HL-60 (cell line): ENCODE data around the gene RNF225.

Experiments used
- DNase-seq, 2 experiments: peaks; one replicate each; pipeline ENCODE4 v3.0.0-alpha.2; 2010 to 2020; ENCODE audit warnings: low read depth in 1 of 2, low spot score in 1 of 2
- H3K27ac ChIP-seq: fragments of 250-450 bp; sonication (Bioruptor Pico); replicated peaks from 2 replicates; pipeline ENCODE4 v1.5.1; 2020; ENCODE audit warnings: mild to moderate bottlenecking, moderate library complexity
- H3K27me3 ChIP-seq: fragments of 250-450 bp; sonication (Bioruptor Pico); 2 replicates; pipeline ENCODE4 v1.5.1; 2021; ENCODE audit warnings: mild to moderate bottlenecking, moderate library complexity; ENCODE audit not compliant: insufficient read depth, poor library complexity, severe bottlenecking
- H3K4me3 ChIP-seq: replicated peaks from 2 replicates; pipeline ENCODE4 v1.5.1; 2011; ENCODE audit warnings: mild to moderate bottlenecking, control low read depth, low read length; ENCODE audit not compliant: insufficient read depth
- GABPA ChIP-seq: IDR thresholded peaks from 2 replicates; pipeline ENCODE4 v1.6.1; 2012; ENCODE audit warnings: low read depth
- POLR2AphosphoS5 ChIP-seq: IDR thresholded peaks from 2 replicates; pipeline ENCODE4 v1.6.1; 2012; ENCODE audit warnings: low read depth
- SPI1 ChIP-seq: IDR thresholded peaks from 2 replicates; pipeline ENCODE4 v1.6.1; 2012; ENCODE audit warnings: low read depth, mild to moderate bottlenecking, borderline replicate concordance
- TF ChIP-seq, protein P1 (sequence below): IDR thresholded peaks from one replicate; pipeline ENCODE4 v1.5.1; 2011; ENCODE audit warnings: low read length, control low read depth, inconsistent platforms; ENCODE audit not compliant: insufficient read depth
- TF ChIP-seq, protein P2 (sequence below): IDR thresholded peaks from 2 replicates; pipeline ENCODE4 v1.6.1; 2012; ENCODE audit warnings: low read depth; ENCODE audit not compliant: insufficient replicate concordance

Gene RNF225

DNA sequence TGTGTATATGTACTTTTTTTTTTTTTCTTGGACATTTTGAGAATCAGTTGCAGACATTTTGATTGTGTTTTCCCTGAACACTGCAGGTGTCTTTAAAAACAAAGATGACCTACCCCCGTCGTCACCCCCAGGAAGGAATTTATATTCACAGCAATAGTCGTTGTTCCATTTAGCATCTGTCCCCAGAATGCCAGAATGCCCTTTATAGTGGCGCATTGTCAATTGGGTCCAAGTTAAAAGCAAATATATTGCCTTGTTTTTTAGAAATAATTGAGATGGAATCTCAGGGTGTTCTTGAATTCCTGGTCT is 1.8 kb upstream of the RNF225 start:
- Histone ChIP-seq H3K4me3 (no peak overlapping the region), H3K27ac (no peak overlapping the region), H3K27me3 (no peaks in the 10 kb centered on the region)
- DNase-seq: no peak
- TF ChIP-seq SPI1 (no peak), GABPA (no peak), POLR2AphosphoS5 (no peak)
- TF ChIP-seq, protein P1, sequence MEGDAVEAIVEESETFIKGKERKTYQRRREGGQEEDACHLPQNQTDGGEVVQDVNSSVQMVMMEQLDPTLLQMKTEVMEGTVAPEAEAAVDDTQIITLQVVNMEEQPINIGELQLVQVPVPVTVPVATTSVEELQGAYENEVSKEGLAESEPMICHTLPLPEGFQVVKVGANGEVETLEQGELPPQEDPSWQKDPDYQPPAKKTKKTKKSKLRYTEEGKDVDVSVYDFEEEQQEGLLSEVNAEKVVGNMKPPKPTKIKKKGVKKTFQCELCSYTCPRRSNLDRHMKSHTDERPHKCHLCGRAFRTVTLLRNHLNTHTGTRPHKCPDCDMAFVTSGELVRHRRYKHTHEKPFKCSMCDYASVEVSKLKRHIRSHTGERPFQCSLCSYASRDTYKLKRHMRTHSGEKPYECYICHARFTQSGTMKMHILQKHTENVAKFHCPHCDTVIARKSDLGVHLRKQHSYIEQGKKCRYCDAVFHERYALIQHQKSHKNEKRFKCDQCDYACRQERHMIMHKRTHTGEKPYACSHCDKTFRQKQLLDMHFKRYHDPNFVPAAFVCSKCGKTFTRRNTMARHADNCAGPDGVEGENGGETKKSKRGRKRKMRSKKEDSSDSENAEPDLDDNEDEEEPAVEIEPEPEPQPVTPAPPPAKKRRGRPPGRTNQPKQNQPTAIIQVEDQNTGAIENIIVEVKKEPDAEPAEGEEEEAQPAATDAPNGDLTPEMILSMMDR: no peak
- TF ChIP-seq, protein P2, sequence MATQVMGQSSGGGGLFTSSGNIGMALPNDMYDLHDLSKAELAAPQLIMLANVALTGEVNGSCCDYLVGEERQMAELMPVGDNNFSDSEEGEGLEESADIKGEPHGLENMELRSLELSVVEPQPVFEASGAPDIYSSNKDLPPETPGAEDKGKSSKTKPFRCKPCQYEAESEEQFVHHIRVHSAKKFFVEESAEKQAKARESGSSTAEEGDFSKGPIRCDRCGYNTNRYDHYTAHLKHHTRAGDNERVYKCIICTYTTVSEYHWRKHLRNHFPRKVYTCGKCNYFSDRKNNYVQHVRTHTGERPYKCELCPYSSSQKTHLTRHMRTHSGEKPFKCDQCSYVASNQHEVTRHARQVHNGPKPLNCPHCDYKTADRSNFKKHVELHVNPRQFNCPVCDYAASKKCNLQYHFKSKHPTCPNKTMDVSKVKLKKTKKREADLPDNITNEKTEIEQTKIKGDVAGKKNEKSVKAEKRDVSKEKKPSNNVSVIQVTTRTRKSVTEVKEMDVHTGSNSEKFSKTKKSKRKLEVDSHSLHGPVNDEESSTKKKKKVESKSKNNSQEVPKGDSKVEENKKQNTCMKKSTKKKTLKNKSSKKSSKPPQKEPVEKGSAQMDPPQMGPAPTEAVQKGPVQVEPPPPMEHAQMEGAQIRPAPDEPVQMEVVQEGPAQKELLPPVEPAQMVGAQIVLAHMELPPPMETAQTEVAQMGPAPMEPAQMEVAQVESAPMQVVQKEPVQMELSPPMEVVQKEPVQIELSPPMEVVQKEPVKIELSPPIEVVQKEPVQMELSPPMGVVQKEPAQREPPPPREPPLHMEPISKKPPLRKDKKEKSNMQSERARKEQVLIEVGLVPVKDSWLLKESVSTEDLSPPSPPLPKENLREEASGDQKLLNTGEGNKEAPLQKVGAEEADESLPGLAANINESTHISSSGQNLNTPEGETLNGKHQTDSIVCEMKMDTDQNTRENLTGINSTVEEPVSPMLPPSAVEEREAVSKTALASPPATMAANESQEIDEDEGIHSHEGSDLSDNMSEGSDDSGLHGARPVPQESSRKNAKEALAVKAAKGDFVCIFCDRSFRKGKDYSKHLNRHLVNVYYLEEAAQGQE: no peak

DNA sequence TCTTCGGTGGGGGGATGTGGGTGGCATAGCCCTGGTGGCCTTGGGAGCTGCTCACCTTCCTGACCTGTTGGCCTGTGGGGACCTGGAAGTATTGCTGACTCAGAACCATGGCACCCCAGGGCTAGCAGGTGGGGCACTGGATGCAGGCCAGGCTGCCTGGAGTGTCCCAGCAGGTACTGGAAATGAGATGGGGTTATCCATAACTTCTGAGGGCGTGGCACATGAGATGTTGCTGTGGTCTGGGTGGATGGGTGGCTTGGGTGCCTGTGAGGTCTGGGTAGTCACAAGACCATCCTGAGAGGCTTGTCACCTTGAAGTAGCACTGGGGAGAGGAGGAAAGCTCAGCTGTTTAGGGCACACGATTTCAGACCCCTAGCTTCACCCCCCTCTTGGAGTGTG is 636 bp upstream of the RNF225 start:
- no peaks in the 10 kb centered on the region for H3K27me3 ChIP-seq

DNA sequence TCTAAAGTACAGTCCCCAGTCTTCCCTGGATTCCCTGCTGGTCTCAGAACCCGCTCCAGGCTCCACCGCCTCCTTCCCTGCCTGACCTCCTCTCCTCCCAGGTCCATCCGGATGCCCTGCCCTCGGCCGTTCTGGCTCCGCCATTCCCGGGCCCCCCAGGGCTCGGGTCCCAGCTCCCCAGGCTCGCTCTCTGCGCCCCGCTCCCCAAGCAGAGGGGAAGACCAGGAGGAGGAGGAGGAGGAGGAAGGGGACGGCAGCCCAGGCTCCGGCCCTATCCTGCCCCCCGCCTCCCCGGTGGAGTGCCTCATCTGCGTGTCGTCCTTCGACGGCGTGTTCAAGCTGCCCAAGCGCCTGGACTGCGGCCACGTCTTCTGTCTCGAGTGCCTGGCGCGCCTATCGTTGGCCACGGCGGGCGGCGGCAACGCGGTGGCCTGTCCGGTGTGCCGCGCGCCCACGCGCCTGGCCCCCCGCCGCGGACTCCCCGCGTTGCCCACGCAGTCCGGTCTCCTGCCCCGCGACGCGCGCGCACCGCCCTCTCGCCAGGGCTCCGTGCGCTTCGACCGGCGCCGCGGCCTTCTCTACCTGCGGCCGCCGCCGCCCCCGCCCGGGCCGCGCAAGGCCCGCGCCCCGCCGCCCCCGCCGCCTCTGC is 647 bp downstream of the RNF225 start:
- H3K27me3 ChIP-seq: no peaks in the 10 kb centered on the region
- TF ChIP-seq SPI1 (no peak), POLR2AphosphoS5 (no peak), GABPA (no peak)
- TF ChIP-seq, protein P1: no peak
- TF ChIP-seq, protein P2: no peak
- H3K4me3 ChIP-seq: no peak overlapping the region
- DNase-seq: no peak
- H3K27ac ChIP-seq: no peak overlapping the region

More for the DNA sequence above, 636 bp upstream of the RNF225 start:
- DNase-seq: no peak
- H3K4me3 ChIP-seq: no peak overlapping the region
- no peak for TF ChIP-seq POLR2AphosphoS5
- no peak for TF ChIP-seq GABPA
- TF ChIP-seq, protein P1: no peak
- no peak for TF ChIP-seq SPI1
- TF ChIP-seq, protein P2: no peak
- no peak overlapping the region for H3K27ac ChIP-seq
